Kidney epithelial cell (primary cell): ENCODE data around the gene EAF1. TPM values are rescaled to one million over a fixed set of nuclear protein-coding genes. Genes with fewer than 3 reads are reported as not detected.
"Not testable (repeated sequence)": the region's sequence is repeated elsewhere in the genome, so short reads cannot be mapped to it uniquely, and the experiment has no call there.

ENCODE experiments used
- DNase-seq: peaks from one replicate; pipeline ENCODE4 v3.0.0-alpha.2; 2010; ENCODE audit warnings: low read depth
- H3K27me3 ChIP-seq: 2 replicates; pipeline ENCODE4 v1.6.0; 2011; ENCODE audit warnings: low read length; ENCODE audit not compliant: control insufficient read depth, insufficient read depth
- H3K36me3 ChIP-seq: 2 replicates; pipeline ENCODE4 v1.5.1; 2011; ENCODE audit warnings: low read length; ENCODE audit not compliant: control insufficient read depth, insufficient read depth
- H3K4me3 ChIP-seq: 2 replicates; pipeline ENCODE4 v1.5.1; 2011; ENCODE audit warnings: low read depth, mild to moderate bottlenecking, control low read depth, low read length
- CTCF ChIP-seq: IDR thresholded peaks from 2 replicates; pipeline ENCODE4 v1.5.1; 2011; ENCODE audit warnings: mild to moderate bottlenecking, moderate library complexity, low read length, control low read depth, inconsistent platforms; ENCODE audit not compliant: insufficient read depth, poor library complexity, severe bottlenecking
- total RNA-seq: library from RNA; depleted of rRNA; stranded (reverse); fragments of >200 nt; gene quantifications from 2 replicates; pipeline ENCODE4 v1.2.3, GENCODE V29; 2015

Gene EAF1
- 33.1 and 35.8 TPM in 2 replicates for total RNA-seq

GRCh38 chr3:15427182-15427880 lies at the start of gene EAF1, which contains the start of gene METTL6:
Gene EAF1, plus strand, starts transcription at chr3:15427598. Its CDS starts 182 bp downstream, at chr3:15427780.
Gene METTL6, minus strand, starts transcription at chr3:15427544. Its CDS starts 1,033 bp downstream, at chr3:15426511.
- H3K27me3 ChIP-seq: no peaks in the 10 kb centered on the region
- H3K36me3 ChIP-seq: no peaks in the 10 kb centered on the region
- peak; percentile 31 for DNase-seq
- H3K4me3 ChIP-seq: peak within 1 kb of the TSS; percentile 84
- TF ChIP-seq CTCF: peak; percentile 7

- Histone ChIP-seq H3K27me3 (no peaks in the 10 kb centered on the region), H3K4me3 (no peak overlapping the region), H3K36me3 (no peaks in the 10 kb centered on the region)
- TF ChIP-seq CTCF: peak; percentile 78
- DNase-seq: peak; percentile 73
These were observed 49.2 kb upstream of the EAF1 start for GRCh38 chr3:15377961-15378791.

GRCh38 chr3:15380980-15381890 lies 46.2 kb upstream of the EAF1 start:
- no peak for TF ChIP-seq CTCF
- Histone ChIP-seq H3K36me3 (no peaks in the 10 kb centered on the region), H3K27me3 (no peaks in the 10 kb centered on the region), H3K4me3 (no peak overlapping the region)
- DNase-seq: no peak

GRCh38 chr3:15382405-15382923 lies 44.9 kb upstream of the EAF1 start:
- Histone ChIP-seq H3K36me3 (no peaks in the 10 kb centered on the region), H3K27me3 (no peaks in the 10 kb centered on the region), H3K4me3 (no peak overlapping the region)
- no peak for TF ChIP-seq CTCF
- no peak for DNase-seq

- DNase-seq: no peak
- TF ChIP-seq CTCF: no peak
- Histone ChIP-seq H3K36me3 (no peaks in the 10 kb centered on the region), H3K27me3 (no peaks in the 10 kb centered on the region), H3K4me3 (no peak overlapping the region)
These were observed 42.7 kb upstream of the EAF1 start for GRCh38 chr3:15384510-15385237.

GRCh38 chr3:15385238-15385695 lies 42.1 kb upstream of the EAF1 start:
- not testable (repeated sequence) for DNase-seq, H3K36me3 ChIP-seq, H3K27me3 ChIP-seq, H3K4me3 ChIP-seq
